HL-60/S4 (cell line): ENCODE measurements around the gene PTPN13.

Experiments
- in situ Hi-C: fragments of 300-500 bp; cut with MboI; formaldehyde crosslinking; loops from 2 replicates; pipeline ENCODE4 v1.14.3; 2022; ENCODE audit warnings: low sequenced_read_pairs

The PTPN13 gene

DNA sequence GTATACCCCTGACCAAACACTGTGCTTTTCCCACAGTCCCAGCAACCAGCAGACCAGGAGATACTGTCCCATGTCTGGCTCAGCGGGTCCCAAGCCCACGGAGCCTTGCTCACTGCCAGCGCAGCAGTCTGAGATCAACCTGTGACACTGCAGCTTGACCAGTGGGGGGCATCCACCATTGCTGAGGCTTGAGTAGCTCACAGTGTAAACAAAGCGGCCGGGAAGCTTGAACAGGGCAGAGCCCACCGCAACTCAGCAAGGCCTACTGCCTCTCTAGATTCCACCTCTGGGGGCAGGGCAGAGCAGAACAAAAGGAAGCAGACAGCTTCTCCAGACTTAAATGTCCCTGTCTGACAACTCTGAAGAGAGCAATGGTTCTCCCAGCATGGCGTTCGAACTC lies 197.0 kb downstream of the PTPN13 start:
- in situ Hi-C loops = no loop called here

DNA sequence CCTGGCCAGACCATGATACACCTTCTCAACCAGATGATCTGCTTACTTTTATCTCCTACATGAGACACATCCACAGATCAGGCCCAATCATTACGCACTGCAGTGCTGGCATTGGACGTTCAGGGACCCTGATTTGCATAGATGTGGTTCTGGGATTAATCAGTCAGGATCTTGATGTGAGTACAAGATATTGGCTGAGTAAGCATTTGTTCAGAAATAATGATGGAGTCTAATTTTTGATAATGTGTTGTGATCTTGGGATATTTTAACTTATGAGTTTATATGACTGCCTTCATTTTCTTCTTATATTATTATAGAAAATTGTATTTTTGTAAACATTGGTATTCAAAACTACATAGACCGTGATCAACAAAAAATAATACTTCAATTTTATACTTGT lies 215.7 kb downstream of the PTPN13 start:
- in situ Hi-C loops = no loop called here

DNA sequence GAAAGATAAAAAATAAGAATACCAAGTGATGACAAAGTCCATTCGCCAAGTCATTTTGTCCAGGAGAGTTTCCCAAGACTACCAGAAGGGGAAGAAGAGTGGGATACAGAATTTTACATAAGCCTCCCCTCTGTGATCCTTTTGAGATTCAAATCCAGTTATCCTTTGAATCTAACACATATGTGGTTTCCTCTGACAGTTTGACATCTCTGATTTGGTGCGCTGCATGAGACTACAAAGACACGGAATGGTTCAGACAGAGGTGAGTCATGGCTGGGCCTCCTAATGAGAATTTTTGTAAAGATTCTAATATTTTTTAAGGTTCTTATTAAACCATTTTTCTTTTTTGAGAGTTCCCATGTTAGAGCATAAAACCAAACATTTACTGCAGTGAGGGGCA lies 216.7 kb downstream of the PTPN13 start:
- in situ Hi-C loops = no loop called here

DNA sequence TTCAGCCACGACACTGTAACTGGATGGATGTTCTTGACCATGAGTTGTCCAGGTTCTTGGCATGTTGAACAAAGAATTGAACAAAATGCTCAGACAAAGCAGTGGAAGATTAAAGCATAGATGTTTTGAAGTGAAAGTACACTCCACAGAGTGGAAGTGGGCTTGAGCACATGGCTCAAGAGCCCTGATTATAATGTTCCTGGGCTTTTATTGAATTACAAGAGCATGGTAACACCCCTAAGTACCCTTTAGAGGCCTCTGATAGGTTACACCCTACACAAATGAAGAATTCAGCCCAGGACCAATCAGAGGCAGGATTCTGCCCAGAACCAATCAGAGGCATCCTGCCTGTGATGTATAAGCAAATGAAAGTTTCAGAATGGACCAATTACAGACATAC lies 221.5 kb downstream of the PTPN13 start:
- in situ Hi-C loops = no loop called here

DNA sequence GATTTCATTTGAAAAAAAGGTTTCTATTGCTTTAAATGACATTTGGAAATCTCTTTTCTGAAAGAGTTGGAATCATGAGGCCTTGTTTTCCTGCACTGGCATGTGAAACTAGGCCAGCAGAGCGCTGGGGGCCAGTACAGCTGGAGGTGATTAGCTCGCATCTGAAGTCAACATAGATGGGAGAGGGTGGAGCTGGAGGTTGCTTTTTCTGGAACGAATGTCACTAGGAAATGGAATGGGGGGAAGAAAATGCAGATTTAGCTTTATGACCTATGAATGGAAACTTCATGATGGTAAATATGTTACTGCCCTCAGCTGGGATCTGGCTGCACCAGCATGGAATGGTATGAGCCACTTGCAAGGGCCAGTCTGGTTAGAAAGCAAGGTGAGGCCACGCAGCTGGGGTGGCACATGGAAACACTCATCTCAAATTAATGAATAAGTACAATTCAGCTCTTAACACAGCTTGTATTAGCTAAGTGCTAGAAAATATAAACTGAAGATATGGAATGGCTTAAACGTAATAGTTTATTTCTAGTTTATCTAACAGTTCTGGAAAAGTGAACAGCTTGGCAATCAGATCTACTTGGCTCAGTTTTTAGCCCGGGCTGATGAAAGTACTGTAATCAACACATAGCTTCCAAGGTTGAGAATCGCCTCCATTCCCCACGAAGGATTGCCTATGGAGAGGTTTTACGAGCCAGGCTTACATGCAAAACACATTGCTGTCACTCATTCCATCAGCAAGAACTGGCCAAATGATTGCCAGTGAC lies 222.6 kb downstream of the PTPN13 start:
- in situ Hi-C loops = no loop called here

DNA sequence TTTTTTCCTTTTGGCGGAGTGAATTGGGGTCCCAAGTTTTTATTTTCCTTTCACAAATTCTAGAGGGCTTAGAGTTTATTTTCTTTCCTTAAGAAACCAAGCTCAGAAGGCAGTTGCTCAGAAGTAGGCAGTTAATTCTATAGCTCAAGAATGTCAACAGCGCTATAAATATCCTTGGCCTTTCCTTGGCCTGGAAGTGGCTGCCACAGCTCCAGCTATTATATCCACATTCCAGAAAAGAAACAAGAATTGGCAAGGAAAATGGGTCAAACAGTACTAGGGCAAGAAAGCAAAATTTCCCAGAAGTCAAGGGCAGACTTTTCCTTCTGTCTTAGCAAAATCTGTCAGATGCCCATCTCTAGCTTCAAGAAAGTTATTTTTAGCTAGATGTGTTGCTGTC lies 224.1 kb downstream of the PTPN13 start:
- in situ Hi-C loops = no loop called here

DNA sequence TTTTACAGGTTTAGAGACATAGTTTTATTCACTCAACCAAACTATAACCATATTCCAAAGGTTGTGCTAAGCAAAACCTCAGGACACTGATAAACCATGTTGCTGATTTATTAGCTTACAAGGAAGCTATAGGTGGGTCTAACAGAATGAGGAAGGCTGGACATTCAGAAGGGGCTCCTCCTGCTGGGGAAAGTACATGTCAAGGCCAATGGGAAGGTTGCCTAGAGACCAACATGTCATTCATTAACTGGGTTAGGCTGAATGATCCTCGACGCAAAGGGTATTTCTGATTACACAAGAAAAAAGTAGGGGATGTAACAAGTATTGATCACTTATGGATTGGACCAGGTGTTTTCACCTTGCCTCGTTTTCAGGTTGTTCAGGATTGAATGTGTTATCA lies 224.7 kb downstream of the PTPN13 start:
- in situ Hi-C loops = no loop called here

DNA sequence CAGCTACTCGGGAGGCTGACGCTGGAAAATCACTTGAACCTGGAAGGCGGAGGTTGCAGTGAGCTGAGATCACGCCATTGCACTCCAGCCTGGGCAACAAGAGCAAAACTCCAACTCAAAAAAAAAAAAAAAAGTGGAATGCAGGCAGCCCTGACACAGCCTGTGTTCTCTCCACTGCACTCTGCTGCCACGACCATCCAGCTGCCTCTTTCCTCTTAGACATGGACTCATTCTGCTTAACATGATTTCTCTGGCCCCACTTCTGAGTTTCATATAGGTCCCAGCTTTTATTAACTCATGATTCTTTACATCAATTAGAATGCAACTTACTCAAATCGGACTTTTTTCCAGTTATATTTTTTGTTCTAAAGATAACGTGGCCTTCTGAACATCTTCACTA lies 225.4 kb downstream of the PTPN13 start:
- in situ Hi-C loops = no loop called here

DNA sequence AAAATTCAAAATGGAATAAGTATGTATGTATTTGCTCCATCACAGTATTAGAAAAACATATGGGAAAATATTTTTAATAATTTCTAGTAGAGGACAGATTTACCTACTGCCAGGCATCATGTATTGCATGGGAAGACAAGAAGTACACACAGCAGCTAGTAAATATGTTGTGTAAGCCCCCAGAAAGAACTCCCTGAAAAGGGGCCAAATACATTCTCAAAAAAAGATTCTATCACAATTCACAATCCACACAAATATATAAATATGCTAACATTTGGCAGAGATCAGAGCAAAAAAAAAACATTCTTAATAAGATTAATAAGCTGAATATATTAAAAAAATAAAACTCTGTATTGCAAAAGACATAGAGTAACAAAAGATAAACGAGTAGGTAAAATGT lies 227.0 kb downstream of the PTPN13 start:
- in situ Hi-C loops = no loop called here

DNA sequence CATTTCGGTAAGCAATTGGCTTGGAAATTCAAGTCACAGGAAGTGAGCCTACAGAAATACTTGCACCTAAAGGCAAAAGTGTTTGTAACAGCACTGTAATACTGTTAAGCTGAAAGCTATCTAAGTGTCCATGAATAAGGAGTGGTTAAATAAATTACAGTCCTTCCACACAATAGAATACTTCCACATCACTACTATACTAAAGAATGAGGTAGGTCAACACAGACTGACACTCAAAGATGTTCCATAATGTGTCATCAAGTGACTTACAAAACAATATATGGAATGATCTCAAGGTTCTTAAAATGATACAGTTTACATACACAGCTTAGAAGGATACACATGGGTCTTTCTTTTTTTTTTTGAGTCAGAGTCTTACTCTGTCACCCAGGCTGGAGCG lies 228.0 kb downstream of the PTPN13 start:
- in situ Hi-C loops = no loop called here

DNA sequence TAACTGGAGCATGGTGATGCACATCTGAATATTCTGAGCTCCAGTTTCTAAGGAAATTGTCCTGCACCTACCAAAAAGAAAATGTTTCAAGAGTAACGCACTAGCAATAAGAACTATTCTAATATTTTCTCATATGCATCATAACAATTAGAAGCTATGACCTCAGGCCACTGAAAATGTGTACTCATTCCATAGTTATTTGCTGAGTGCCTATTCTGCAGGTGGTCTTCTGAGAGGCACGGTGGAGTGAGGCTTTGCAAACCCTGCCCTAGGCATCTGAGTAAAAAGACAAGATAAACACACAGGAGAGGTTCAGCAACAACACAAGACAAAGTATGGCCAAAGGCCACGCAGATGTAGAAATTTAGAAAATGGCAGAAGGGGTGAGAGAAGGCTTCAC lies 231.4 kb downstream of the PTPN13 start:
- in situ Hi-C loops = no loop called here

DNA sequence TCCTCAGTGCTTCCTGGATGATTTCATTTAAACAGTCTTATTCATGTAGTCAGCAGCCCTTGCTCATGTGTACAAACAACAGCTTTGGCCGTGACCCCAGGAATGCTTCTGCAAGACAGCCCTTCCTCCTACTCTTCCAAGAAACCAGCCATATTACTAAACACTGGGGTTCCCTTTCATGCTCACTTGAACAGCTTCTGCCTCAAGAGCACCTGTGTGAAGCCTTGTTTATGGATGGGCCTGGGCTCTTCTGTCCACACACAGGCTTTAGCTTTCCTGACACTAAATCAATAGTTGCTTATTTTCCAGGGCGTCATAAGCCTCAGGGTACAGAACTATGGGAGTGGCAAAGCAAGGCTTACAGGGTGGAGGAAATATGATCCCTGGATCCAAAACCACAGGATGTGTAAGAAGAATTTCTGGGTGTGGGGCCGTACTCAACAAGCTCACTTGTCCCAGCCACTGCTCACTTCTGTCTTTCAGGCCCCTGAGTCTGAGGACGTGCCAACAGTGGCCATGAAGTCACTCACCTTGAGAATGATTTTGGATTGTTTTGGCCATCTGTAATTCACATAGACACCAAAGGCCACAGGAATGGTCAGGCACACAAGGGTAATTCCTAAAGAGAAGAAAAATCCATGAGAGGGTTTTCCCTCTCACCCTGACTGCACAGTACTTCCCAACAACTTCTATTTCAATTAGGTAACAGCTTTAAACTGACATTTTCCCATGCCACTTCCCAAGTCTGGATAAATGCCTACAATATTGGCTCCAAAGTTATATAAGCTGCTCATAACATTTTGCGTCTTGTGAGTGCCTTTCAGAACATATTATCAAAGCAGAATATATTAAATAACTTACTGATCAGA lies 237.4 kb downstream of the PTPN13 start:
- in situ Hi-C loops = no loop called here

DNA sequence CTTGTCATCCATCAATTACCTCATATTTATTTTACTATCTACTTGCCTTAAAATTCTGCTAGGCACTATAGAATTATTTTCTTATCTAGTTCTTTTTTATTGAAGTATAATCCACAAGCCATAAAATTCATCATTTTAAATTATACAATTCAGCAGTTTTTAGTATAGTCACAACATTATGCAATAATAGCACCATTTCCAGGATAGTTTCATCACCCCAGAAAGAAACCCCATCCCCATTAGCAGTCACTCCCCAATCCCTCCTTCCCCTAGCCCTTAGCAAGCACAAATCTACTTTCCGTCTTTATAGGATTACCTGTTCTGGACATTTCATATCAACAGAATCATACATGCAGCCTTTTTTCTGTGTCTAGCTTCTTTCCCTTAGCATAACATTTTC lies 239.5 kb downstream of the PTPN13 start:
- in situ Hi-C loops = no loop called here

DNA sequence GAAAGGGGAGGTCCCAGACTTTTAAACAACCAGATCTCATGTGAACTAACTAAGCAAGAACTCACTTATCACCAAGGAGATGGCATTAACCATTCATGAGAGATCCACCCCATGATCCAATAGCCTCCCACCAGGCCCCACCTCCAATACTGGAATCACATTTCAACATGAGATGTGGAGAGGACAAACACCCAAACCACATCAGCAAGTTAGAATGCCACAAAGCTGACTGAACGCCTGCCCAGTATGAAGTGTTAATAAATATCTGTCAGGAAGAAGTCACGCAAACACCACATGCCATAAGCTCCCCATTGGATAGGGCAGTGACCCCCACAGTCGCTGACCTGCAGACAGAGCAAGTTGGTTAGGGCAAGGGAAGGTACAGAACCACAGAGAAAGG lies 240.8 kb downstream of the PTPN13 start:
- in situ Hi-C loops = no loop called here

DNA sequence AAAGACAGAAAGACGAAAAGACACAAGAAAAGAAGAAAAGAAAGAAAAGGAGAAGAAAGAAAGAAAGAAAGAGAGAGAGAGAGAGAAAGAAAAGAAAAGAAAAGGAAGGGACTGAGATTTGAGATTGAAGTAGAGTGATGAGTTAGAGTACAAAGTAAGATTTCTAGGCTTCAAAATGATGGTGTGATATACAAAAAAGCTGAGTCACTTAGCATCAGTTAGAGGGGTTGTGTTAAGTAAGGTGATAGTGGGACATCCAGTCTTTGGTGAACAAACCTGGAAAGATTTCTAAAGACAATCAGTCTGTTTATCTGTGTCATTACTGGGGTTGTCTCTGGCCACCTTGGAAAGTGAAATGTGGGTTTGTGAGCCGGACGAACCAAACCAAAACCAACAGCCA lies 241.6 kb downstream of the PTPN13 start:
- in situ Hi-C loops = no loop called here

DNA sequence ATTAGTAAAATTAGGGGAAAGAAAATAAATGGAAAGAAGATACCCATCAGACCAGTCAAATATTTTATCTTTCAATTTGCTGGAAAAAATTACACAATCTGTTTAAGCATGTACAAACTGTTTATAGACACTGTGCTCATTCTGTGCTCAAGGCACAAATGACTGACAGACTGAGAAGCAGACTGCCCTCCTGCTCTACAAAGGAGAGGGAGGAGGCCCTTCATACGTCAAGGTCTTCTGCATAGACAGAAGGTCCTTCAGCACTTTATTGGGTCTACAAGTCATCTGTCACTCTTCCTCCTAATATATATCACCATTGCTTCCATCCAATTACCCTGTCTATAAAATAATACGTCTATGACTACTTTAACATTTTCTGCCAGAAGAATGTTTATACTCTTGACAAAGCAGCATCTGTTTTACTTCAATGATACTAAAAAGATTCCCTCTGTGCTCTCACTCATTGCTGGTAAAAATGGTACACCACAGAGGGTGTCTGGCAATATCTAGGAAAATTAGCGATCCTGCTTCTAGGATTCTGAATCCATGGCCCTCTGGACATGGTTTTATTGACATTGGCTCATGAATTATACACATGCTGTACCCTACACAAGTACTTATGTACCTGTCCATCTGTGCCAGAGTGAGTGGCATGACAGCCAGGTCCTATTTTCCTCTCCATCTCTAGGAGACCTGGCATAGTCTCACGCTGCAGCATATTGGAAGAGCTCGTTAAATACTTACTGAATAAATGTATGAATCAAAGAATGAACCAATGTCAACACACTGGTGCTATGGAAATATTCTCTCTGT lies 243.8 kb downstream of the PTPN13 start:
- in situ Hi-C loops = no loop called here

DNA sequence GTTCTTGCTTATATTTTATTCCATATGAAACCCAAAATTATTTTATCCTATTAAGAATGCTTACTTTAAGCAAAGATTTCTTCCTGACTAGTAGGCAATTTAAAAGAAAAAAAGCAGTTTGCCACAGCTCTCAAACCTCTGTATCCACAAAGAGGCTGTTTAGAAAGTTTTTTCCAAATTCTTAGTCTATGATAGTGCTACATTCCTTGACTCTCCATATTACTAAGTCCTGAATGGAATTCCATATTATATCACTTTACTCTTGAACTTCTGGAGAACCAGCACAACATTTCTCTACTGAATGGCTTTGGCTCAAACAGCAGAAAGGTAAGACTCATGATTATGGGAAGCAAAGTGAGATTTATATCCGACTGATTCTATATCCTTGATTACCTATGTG lies 246.7 kb downstream of the PTPN13 start:
- in situ Hi-C loops = no loop called here

DNA sequence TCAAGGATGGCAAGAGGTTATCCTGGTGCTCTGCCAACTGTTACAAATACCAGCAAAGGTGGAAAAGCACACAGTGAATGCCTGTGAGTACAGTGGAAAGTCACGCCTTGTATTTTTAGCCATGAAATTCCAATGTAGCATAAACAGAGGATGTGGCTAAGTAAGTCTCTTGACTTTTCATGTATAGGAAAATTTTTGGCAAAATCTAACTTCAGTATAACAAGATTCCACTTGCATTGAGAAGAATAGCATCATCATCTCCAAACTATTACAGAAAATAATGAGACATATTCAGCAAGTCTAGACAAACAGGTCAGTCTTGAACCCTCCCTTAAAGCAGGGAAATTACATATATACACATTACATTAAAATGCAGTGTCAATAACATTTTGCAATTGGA lies 247.2 kb downstream of the PTPN13 start:
- in situ Hi-C loops = no loop called here

DNA sequence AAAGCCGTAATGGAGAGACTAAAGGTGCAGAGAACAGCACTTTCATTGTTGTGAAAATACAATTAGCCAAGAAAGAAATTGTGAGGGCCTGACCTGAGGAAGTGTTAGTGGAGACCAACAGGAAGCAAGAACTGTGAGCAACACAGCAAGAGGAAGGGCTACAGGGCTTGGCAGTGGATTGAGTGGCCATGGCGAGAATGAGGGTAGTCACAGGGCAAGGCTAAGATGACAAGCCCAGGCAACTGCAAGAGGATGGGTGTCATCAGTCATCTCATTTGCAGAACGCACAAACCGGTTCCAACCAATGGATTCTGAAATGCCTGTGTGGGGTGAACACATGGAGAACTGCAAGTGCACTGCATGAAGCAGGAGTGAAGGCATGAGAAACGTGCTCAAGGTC lies 251.5 kb downstream of the PTPN13 start:
- in situ Hi-C loops = no loop called here

DNA sequence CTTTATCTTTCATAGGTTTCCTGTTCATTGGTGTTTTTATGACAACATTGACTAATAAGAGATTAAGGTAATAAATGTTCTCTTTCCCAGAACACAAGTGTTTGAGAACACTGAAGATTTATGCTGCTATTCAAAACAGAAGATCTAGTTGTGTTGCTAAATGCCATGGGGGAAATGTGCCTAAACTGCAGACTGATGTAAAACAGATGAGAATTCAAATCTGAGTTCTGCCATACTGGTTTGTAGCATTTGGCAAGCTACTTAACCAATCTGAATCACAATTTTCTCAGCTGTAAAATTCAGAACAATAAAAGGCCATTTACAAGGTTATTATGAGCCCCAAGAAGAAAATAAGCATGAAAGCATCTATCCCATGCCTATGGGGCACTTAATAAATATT lies 252.8 kb downstream of the PTPN13 start:
- in situ Hi-C loops = no loop called here

DNA sequence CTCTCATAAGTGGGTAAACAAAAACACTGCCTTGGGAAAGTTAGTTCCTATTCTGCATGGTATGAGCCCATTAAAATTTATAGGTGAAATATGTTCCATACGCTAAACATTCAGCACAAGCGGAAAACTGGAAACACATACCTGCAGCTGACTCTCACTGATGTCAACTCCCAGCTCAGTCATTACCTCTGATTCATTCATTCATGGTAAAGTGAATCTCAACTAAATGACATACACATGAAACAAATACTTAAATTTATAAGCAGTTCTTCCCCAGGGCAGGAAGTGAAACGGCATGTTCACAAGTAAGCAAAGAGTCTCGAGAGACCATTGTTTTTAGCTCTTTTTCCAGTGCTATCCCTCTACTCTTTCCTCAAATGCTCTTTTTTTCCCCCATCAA lies 253.5 kb downstream of the PTPN13 start:
- in situ Hi-C loops = no loop called here

DNA sequence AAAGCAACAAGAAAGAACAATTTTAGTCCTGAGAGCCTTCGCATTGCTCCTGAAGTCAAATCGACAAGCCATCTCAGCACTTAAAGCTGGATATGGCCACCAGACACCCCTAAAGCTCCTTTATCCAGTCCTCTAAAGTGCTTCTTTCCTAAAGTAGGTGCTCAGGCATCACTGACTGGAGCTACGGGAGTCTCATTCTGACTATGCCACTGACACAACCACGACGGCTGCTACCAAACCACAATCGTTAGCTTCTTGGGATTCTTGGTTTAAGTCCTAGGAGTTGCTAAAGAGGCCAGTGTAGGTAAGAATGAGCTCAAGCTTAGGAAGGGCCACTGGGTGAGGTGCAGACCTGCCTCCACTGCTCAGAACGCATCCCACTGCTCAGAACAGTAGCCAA lies 254.0 kb downstream of the PTPN13 start:
- in situ Hi-C loops = no loop called here
